IPS-20b (cell line): ENCODE results near the gene PLCL1.

Experiments
- H3K27ac ChIP-seq: one replicate; pipeline ENCODE4 v1.5.1; 2013; ENCODE audit warnings: low read length
- H3K27me3 ChIP-seq: 2 replicates; pipeline ENCODE4 v1.6.1; 2013; ENCODE audit warnings: mild to moderate bottlenecking, low read length, inconsistent platforms; ENCODE audit not compliant: insufficient read depth
- H3K36me3 ChIP-seq: 2 replicates; pipeline ENCODE4 v1.6.1; 2013; ENCODE audit warnings: low read depth, mild to moderate bottlenecking, inconsistent platforms, low read length, moderate library complexity; ENCODE audit not compliant: insufficient read depth
- H3K4me1 ChIP-seq: 2 replicates; pipeline ENCODE4 v1.6.1; 2013; ENCODE audit warnings: mild to moderate bottlenecking, control low read depth, inconsistent platforms, low read length, moderate library complexity; ENCODE audit not compliant: insufficient read depth
- H3K4me3 ChIP-seq: 2 replicates; pipeline ENCODE4 v1.5.1; 2013; ENCODE audit warnings: mild to moderate bottlenecking, low read length, inconsistent platforms
- H3K9ac ChIP-seq: 2 replicates; pipeline ENCODE4 v1.6.1; 2013; ENCODE audit warnings: low read depth, mild to moderate bottlenecking, inconsistent platforms, low read length, moderate library complexity
- H3K9me3 ChIP-seq: 2 replicates; pipeline ENCODE4 v1.6.1; 2013; ENCODE audit warnings: mild to moderate bottlenecking, low read depth, low read length, inconsistent platforms; ENCODE audit not compliant: insufficient read depth

The PLCL1 gene

GRCh38 chr2:197863744-197864143, 59.4 kb downstream of the PLCL1 start:
- H3K4me1 ChIP-seq, result peaks cover 9% of the 10 kb centered on the region; the same call in 1 of the 2 replicates
- H3K4me3 ChIP-seq, result no peak overlapping the region
- no peaks in the 10 kb centered on the region for H3K9me3 ChIP-seq
- no peak overlapping the region for H3K27ac ChIP-seq
- H3K9ac ChIP-seq, result no peak overlapping the region
- no peaks in the 10 kb centered on the region for H3K27me3 ChIP-seq
- no peaks in the 10 kb centered on the region for H3K36me3 ChIP-seq

- Histone ChIP-seq H3K27me3 (no peaks in the 10 kb centered on the region), H3K4me1 (peaks cover 9% of the 10 kb centered on the region; the same call in 1 of the 2 replicates), H3K9me3 (no peaks in the 10 kb centered on the region), H3K27ac (no peak overlapping the region), H3K36me3 (no peaks in the 10 kb centered on the region), H3K4me3 (no peak overlapping the region), H3K9ac (no peak overlapping the region)
Measured at GRCh38 chr2:197866455-197866854, 62.1 kb downstream of the PLCL1 start.

- Histone ChIP-seq H3K27me3 (no peaks in the 10 kb centered on the region), H3K4me1 (peaks cover 9% of the 10 kb centered on the region; the same call in 1 of the 2 replicates)
Measured at GRCh38 chr2:197867033-197867432, 62.6 kb downstream of the PLCL1 start.

GRCh38 chr2:197867624-197868023, 63.2 kb downstream of the PLCL1 start:
- Histone ChIP-seq H3K27ac (no peak overlapping the region), H3K27me3 (no peaks in the 10 kb centered on the region), H3K36me3 (no peaks in the 10 kb centered on the region), H3K9ac (no peak overlapping the region), H3K4me3 (no peak overlapping the region), H3K4me1 (peaks cover 10% of the 10 kb centered on the region; the same call in 1 of the 2 replicates), H3K9me3 (no peaks in the 10 kb centered on the region)

More at GRCh38 chr2:197867033-197867432, 62.6 kb downstream of the PLCL1 start:
- H3K9me3 ChIP-seq, result no peaks in the 10 kb centered on the region
- no peak overlapping the region for H3K27ac ChIP-seq
- H3K4me3 ChIP-seq, result no peak overlapping the region
- H3K36me3 ChIP-seq, result no peaks in the 10 kb centered on the region
- no peak overlapping the region for H3K9ac ChIP-seq

GRCh38 chr2:197868206-197868605, 63.8 kb downstream of the PLCL1 start:
- no peak overlapping the region for H3K9ac ChIP-seq
- H3K4me3 ChIP-seq, result no peak overlapping the region
- peaks cover 16% of the 10 kb centered on the region for H3K4me1 ChIP-seq
- no peak overlapping the region for H3K27ac ChIP-seq
- H3K9me3 ChIP-seq, result no peaks in the 10 kb centered on the region
- no peaks in the 10 kb centered on the region for H3K27me3 ChIP-seq
- H3K36me3 ChIP-seq, result no peaks in the 10 kb centered on the region

- no peaks in the 10 kb centered on the region for H3K27me3 ChIP-seq
- no peak overlapping the region for H3K9ac ChIP-seq
- no peak overlapping the region for H3K27ac ChIP-seq
- no peaks in the 10 kb centered on the region for H3K36me3 ChIP-seq
- H3K9me3 ChIP-seq, result no peaks in the 10 kb centered on the region
- peaks cover 23% of the 10 kb centered on the region for H3K4me1 ChIP-seq
- H3K4me3 ChIP-seq, result no peak overlapping the region
Measured at GRCh38 chr2:197869041-197869440, 64.6 kb downstream of the PLCL1 start.

DNA sequence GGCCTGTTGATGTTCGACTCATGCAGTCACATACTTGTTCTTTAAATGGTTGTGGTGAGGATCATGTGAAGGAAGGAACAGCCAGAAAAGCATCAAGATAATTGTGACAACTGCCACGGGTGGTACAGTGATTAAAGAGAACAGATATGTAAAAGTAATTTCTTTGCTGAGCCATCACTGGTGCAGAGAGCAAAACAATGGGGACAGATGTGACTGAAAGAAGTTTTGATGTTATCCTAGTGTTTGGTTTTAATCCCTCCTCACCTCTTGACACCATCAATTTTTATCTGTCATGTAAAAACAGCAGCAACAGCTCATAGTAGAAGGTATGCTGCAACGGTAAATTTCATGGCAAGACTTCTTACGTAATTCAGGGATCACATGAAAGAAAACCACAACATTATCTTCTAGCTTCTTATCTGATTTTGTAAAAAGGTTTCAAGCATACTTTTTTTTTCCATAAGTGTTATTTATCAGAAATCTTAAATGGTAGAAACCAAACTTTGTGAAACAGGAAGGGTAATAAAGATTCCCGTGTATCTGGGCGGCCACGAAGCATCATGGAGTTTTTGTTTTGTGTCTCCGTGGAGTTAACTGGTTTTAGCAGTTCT, 65.2 kb downstream of the PLCL1 start:
- Histone ChIP-seq H3K27ac (no peak overlapping the region), H3K36me3 (no peaks in the 10 kb centered on the region), H3K9me3 (no peaks in the 10 kb centered on the region), H3K4me1 (peaks cover 23% of the 10 kb centered on the region), H3K27me3 (no peaks in the 10 kb centered on the region), H3K4me3 (no peak overlapping the region), H3K9ac (no peak overlapping the region)

DNA sequence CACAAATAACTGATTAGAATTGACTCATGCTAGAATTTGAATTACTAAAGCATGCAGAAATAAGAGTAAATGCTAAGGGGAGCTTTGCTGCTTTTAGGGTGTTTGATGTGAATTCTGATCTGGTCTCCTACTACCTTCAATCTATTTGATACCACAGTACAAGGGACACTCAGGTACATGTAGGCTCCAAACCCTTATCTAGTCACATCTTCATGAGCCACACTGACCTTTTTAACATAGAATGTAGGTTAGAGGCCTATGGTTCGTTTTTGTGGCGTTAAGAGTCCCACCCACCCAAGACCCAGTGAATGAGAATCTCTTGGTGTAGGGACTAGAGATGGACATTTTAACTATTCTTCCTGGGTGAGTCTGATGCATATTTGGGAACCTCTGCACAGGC, 65.7 kb downstream of the PLCL1 start:
- Histone ChIP-seq H3K9ac (no peak overlapping the region), H3K4me3 (no peak overlapping the region), H3K9me3 (no peaks in the 10 kb centered on the region), H3K36me3 (no peaks in the 10 kb centered on the region), H3K27me3 (no peaks in the 10 kb centered on the region), H3K4me1 (peaks cover 23% of the 10 kb centered on the region), H3K27ac (no peak overlapping the region)

DNA sequence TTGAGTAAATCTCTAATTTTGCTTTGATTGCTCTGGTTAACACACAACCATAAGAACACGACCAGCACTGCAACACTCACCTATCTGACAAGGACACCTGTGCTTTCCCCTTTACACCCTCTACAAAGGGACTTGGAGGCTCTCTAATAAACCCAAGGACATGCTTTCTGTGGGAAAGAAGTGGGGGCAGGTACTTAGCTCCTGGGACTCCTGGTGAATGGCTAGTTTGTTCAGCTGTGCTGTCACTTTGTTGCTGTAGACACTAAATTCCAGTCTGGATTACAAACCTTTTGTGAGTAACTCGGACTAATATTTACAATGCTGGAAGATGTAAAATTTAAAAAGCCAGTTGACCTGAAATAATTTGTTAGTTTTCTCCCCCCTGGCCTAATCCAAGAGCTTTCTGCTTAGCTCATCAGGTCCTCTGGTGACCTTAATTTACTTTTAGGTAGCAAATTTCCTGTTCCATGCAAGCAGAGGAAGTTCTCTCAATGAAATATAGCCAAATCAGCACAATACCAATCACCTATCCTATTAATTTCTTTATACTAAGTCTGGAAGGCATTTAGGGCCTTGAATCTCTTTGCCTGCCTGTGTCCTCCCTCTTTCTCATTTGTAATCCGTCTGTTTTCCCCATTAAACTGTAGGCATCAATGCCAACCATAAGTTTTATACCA, 67.5 kb downstream of the PLCL1 start:
- Histone ChIP-seq H3K36me3 (no peaks in the 10 kb centered on the region), H3K27me3 (no peaks in the 10 kb centered on the region), H3K4me1 (peaks cover 26% of the 10 kb centered on the region), H3K9me3 (no peaks in the 10 kb centered on the region), H3K4me3 (no peak overlapping the region), H3K9ac (no peak overlapping the region), H3K27ac (no peak overlapping the region)

- Histone ChIP-seq H3K27ac (no peak overlapping the region), H3K4me3 (no peak overlapping the region), H3K9me3 (no peaks in the 10 kb centered on the region), H3K27me3 (no peaks in the 10 kb centered on the region), H3K4me1 (peaks cover 19% of the 10 kb centered on the region), H3K36me3 (no peaks in the 10 kb centered on the region), H3K9ac (no peak overlapping the region)
Measured at GRCh38 chr2:197873293-197873701, 68.9 kb downstream of the PLCL1 start.

DNA sequence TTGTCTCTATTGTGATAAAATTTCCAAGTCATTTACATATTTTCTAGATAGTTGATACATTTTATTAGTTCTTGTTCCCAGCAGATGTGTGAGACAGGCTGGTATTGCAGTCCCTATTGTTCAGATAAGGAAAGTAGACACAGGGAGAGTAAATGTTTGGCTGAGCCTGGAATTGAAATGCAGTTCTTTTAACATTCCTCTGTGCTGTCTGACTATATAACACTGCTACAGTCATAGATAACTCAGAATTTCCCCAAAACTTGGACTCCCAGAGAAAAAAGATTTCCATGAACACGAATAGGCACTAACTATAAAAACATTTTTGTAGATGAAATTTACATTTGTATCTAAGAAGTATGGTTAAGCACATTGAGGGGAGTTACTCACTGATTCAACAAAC, 71.4 kb downstream of the PLCL1 start:
- Histone ChIP-seq H3K9ac (no peak overlapping the region), H3K4me1 (peaks cover 19% of the 10 kb centered on the region), H3K4me3 (no peak overlapping the region), H3K9me3 (no peaks in the 10 kb centered on the region), H3K27ac (no peak overlapping the region), H3K36me3 (no peaks in the 10 kb centered on the region), H3K27me3 (no peaks in the 10 kb centered on the region)

DNA sequence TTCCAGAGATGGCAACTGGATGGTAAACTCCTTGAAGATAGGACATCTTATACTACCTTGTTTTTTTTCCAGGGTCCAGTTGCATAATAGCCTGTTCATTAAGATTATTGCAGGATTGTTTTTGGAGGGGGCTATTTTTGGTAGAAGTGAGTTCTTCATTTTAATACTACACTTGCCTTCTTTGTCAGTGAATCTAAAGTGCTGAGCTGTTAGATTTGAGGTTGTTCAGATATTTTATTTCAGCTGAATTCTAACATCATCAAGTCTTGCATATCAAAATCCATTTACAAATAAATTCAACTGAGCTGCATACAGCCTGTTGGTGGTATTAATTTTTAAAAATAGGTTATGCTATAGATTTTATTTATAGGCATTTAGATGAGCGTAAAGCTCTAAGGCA, 72.1 kb downstream of the PLCL1 start:
- Histone ChIP-seq H3K36me3 (no peaks in the 10 kb centered on the region), H3K9ac (no peak overlapping the region), H3K27ac (no peak overlapping the region), H3K27me3 (no peaks in the 10 kb centered on the region), H3K4me1 (peaks cover 19% of the 10 kb centered on the region), H3K9me3 (no peaks in the 10 kb centered on the region), H3K4me3 (no peak overlapping the region)
